Measurements from ENCODE around the gene ZNF496.

DNA sequence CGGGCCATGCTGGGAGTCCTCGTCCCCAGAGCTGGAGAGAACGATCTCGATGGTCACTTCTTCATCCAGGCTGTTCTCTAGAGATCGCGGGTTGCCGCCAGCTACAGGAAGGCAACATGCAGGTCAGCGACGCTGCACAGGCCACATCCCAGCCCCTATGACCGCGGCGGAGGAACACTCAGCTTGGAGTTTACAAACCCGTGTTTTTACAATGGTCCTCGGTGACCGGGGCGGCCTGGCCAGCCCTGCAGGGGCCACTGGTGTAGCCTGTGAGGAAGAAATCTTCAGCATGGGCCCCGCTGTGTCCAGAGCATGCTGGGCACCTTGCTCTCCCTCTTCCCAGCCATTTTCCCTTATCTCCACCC, 30.5 kb downstream of the ZNF496 start:
- TF ChIP-seq, protein P1, sequence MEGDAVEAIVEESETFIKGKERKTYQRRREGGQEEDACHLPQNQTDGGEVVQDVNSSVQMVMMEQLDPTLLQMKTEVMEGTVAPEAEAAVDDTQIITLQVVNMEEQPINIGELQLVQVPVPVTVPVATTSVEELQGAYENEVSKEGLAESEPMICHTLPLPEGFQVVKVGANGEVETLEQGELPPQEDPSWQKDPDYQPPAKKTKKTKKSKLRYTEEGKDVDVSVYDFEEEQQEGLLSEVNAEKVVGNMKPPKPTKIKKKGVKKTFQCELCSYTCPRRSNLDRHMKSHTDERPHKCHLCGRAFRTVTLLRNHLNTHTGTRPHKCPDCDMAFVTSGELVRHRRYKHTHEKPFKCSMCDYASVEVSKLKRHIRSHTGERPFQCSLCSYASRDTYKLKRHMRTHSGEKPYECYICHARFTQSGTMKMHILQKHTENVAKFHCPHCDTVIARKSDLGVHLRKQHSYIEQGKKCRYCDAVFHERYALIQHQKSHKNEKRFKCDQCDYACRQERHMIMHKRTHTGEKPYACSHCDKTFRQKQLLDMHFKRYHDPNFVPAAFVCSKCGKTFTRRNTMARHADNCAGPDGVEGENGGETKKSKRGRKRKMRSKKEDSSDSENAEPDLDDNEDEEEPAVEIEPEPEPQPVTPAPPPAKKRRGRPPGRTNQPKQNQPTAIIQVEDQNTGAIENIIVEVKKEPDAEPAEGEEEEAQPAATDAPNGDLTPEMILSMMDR (IDR thresholded peaks at IDR 0.05): no peak
- no peak for TF ChIP-seq POLR2A (IDR thresholded peaks at IDR 0.05)
